Measurements from ENCODE around the gene ADAMTSL4. TPM values are rescaled to one million over a fixed set of nuclear protein-coding genes. Genes with fewer than 3 reads are reported as not detected.

ADAMTSL4 gene
- total RNA-seq, 1 donor: 5.4 TPM

GRCh38 chr1:150545486-150546032 is 3.6 kb upstream of the ADAMTSL4 start:
- Histone ChIP-seq H2AFZ (ENCODE audit: low read length) (no peak overlapping the region), H3K27me3 (ENCODE audit: insufficient read depth, low read length) (no peaks in the 10 kb centered on the region), H3K27ac (ENCODE audit: low read depth, low read length) (no peak overlapping the region), H3K9me3 (ENCODE audit: low read depth, low read length) (no peaks in the 10 kb centered on the region), H3K79me2 (ENCODE audit: insufficient read depth, low read length) (no peaks in the 10 kb centered on the region), H4K20me1 (ENCODE audit: insufficient read depth, low read length) (no peaks in the 10 kb centered on the region), H3K4me1 (ENCODE audit: insufficient read depth, low read length) (peaks cover 16% of the 10 kb centered on the region), H3K4me3 (ENCODE audit: insufficient read depth, low read length) (no peak overlapping the region), H3K36me3 (ENCODE audit: insufficient read depth, low read length) (no peaks in the 10 kb centered on the region), H3K4me2 (ENCODE audit: insufficient read depth, low read length) (no peak overlapping the region)
- TF ChIP-seq, protein P1, sequence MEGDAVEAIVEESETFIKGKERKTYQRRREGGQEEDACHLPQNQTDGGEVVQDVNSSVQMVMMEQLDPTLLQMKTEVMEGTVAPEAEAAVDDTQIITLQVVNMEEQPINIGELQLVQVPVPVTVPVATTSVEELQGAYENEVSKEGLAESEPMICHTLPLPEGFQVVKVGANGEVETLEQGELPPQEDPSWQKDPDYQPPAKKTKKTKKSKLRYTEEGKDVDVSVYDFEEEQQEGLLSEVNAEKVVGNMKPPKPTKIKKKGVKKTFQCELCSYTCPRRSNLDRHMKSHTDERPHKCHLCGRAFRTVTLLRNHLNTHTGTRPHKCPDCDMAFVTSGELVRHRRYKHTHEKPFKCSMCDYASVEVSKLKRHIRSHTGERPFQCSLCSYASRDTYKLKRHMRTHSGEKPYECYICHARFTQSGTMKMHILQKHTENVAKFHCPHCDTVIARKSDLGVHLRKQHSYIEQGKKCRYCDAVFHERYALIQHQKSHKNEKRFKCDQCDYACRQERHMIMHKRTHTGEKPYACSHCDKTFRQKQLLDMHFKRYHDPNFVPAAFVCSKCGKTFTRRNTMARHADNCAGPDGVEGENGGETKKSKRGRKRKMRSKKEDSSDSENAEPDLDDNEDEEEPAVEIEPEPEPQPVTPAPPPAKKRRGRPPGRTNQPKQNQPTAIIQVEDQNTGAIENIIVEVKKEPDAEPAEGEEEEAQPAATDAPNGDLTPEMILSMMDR (IDR thresholded peaks at IDR 0.05; ENCODE audit: extremely low read depth, low read depth, low read length): no peak
- DNase-seq (ENCODE audit: insufficient read length, low spot score, missing footprints): peak; percentile 43

DNA sequence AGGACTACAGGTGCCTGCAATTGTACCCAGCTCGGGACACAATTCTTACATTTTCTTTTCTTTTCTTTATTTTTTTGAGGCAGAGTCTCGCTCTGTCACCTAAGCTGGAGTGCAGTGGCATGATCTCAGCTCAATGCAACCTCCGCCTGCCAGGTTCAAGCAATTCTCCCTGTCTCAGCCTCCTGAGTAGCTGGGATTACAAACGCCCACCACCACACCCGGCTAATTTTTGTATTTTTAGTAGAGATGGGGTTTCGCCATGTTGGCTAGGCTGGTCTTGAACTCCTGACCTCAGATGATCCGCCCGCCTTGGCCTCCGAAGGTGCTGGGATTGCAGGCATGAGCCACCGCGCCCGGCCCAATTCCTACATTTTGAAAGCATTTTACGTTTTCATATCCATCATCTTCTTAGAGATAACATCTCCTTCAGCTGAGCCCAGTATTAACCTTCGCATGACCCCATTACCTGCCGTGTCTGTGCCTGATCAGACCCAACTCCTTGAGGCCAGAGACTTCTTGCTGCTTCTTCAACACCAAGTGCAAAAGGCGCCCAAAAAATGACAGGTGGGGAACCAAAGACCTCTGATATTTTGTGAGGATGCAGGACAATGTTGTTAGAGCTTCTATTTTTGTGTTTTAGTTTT is 2.8 kb upstream of the ADAMTSL4 start:
- no peaks in the 10 kb centered on the region for H3K9me3 ChIP-seq (ENCODE audit: low read depth, low read length)
- TF ChIP-seq, protein P1 (IDR thresholded peaks at IDR 0.05; ENCODE audit: extremely low read depth, low read depth, low read length): no peak
- no peak overlapping the region for H3K4me3 ChIP-seq (ENCODE audit: insufficient read depth, low read length)
- H3K27me3 ChIP-seq (ENCODE audit: insufficient read depth, low read length): no peaks in the 10 kb centered on the region
- no peak overlapping the region for H3K4me2 ChIP-seq (ENCODE audit: insufficient read depth, low read length)
- H3K36me3 ChIP-seq (ENCODE audit: insufficient read depth, low read length): no peaks in the 10 kb centered on the region
- H4K20me1 ChIP-seq (ENCODE audit: insufficient read depth, low read length): no peaks in the 10 kb centered on the region
- DNase-seq (ENCODE audit: insufficient read length, low spot score, missing footprints): no peak
- H2AFZ ChIP-seq (ENCODE audit: low read length): no peak overlapping the region
- peaks cover 21% of the 10 kb centered on the region for H3K4me1 ChIP-seq (ENCODE audit: insufficient read depth, low read length)
- H3K79me2 ChIP-seq (ENCODE audit: insufficient read depth, low read length): no peaks in the 10 kb centered on the region
- H3K27ac ChIP-seq (ENCODE audit: low read depth, low read length): no peak overlapping the region

DNA sequence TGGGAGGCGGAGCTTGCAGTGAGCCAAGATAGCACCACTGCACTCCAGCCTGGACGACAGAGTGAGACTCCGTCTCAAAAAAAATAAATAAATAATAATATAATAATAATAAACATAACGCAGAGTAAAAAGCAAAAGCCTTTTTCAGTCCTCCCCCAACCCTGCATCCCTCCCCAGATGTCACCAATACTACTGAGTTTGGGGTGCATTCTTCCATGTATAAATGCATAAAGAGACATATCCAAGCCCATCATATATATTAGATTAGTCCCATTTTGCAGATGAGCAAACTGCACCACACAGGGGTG is 930 bp upstream of the ADAMTSL4 start:
- TF ChIP-seq, protein P1 (IDR thresholded peaks at IDR 0.05; ENCODE audit: extremely low read depth, low read depth, low read length): no peak
- no peaks in the 10 kb centered on the region for H3K36me3 ChIP-seq (ENCODE audit: insufficient read depth, low read length)
- H3K79me2 ChIP-seq (ENCODE audit: insufficient read depth, low read length): no peaks in the 10 kb centered on the region
- peak overlapping the region; percentile 74 for H3K4me3 ChIP-seq (ENCODE audit: insufficient read depth, low read length)
- H2AFZ ChIP-seq (ENCODE audit: low read length): no peak overlapping the region
- H3K9me3 ChIP-seq (ENCODE audit: low read depth, low read length): no peaks in the 10 kb centered on the region
- no peaks in the 10 kb centered on the region for H3K27me3 ChIP-seq (ENCODE audit: insufficient read depth, low read length)
- no peaks in the 10 kb centered on the region for H4K20me1 ChIP-seq (ENCODE audit: insufficient read depth, low read length)
- no peak for DNase-seq (ENCODE audit: insufficient read length, low spot score, missing footprints)
- H3K4me1 ChIP-seq (ENCODE audit: insufficient read depth, low read length): peaks cover 32% of the 10 kb centered on the region
- no peak overlapping the region for H3K27ac ChIP-seq (ENCODE audit: low read depth, low read length)
- H3K4me2 ChIP-seq (ENCODE audit: insufficient read depth, low read length): peak overlapping the region; percentile 89

DNA sequence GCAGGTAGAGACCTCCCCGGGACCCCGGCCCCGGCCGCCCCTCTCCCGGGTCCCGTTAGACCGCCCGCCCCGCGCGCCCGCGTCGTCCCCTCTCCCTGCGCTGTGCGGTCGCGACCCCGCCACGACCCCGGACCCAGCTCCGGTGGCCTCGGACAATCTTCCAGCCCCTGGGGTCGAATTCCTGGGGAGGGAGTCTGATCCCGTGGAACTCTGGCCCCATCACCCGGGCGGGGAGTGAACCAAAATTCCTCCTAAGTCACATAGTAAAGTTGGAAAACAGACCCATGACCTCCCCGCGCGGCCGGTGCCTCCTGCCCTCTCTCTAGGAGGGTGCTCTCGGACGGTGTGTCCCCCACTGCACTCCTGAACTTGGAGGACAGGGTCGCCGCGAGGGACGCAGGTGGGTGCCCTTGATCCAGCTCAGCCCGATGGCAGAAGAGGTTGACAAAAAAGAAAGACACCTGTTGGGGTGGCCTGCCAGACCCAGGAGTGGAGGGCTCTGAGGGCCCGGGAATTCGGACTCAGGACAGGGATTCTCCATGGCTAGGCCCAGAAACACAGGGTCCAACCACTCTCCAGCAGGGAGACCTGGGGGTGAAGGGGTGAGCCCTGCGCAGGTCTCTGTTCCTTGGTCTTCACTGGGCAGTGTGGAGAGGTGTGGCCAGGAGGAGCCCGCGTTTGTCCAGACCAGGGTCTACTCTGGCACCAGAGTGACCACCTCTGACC is 451 bp downstream of the ADAMTSL4 start:
- TF ChIP-seq, protein P1 (IDR thresholded peaks at IDR 0.05; ENCODE audit: extremely low read depth, low read depth, low read length): peak; percentile 16
- Histone ChIP-seq H3K4me2 (ENCODE audit: insufficient read depth, low read length) (peak overlapping the region; percentile 81), H2AFZ (ENCODE audit: low read length) (no peak overlapping the region), H4K20me1 (ENCODE audit: insufficient read depth, low read length) (no peaks in the 10 kb centered on the region), H3K9me3 (ENCODE audit: low read depth, low read length) (no peaks in the 10 kb centered on the region), H3K4me1 (ENCODE audit: insufficient read depth, low read length) (peaks cover 28% of the 10 kb centered on the region), H3K79me2 (ENCODE audit: insufficient read depth, low read length) (no peaks in the 10 kb centered on the region), H3K36me3 (ENCODE audit: insufficient read depth, low read length) (no peaks in the 10 kb centered on the region), H3K27ac (ENCODE audit: low read depth, low read length) (no peak overlapping the region), H3K27me3 (ENCODE audit: insufficient read depth, low read length) (no peaks in the 10 kb centered on the region), H3K4me3 (ENCODE audit: insufficient read depth, low read length) (peak overlapping the region; percentile 72)
- DNase-seq (ENCODE audit: insufficient read length, low spot score, missing footprints): peak; percentile 96

All from osteoblast (primary cell).